Transverse colon (tissue), 4 donors: ENCODE measurements around the gene HHEX. TPM values are rescaled to one million over a fixed set of nuclear protein-coding genes. Genes with fewer than 3 reads are reported as not detected.
"Not testable (repeated sequence)": the region's sequence is repeated elsewhere in the genome, so short reads cannot be mapped to it uniquely, and the experiment has no call there.

ENCODE experiments used
- DNase-seq: peaks from one replicate; pipeline ENCODE4 v3.0.0-alpha.2; 2019
- H3K27ac ChIP-seq, 4 donors: fragments of 200-600 bp; sonication (generic); 2 replicates each; pipeline ENCODE4 v1.5.1; 2016 to 2018; ENCODE audit warnings: inconsistent platforms in 4 of 4
- H3K27me3 ChIP-seq: fragments of 200-600 bp; sonication (generic); 2 replicates; pipeline ENCODE4 v1.5.1; 2017; ENCODE audit warnings: inconsistent platforms
- H3K36me3 ChIP-seq, 4 donors: fragments of 200-600 bp; sonication (generic); 2 replicates each; pipeline ENCODE4 v1.5.1; 2017 to 2019; ENCODE audit warnings: inconsistent platforms in 4 of 4
- H3K4me1 ChIP-seq, 4 donors: fragments of 200-600 bp; sonication (generic); 2 replicates each; pipeline ENCODE4 v1.5.1; 2017 to 2020; ENCODE audit warnings: inconsistent platforms in 4 of 4
- H3K4me3 ChIP-seq, 4 donors: fragments of 200-600 bp; sonication (generic); 1 replicate in 1 of 4; 2 replicates in 3 of 4; pipeline versions ENCODE4 v1.5.1 to v1.6.1; 2017 to 2019; ENCODE audit warnings: inconsistent platforms in 4 of 4
- H3K9me3 ChIP-seq, 2 donors: fragments of 200-600 bp; sonication (generic); 2 replicates each; pipeline ENCODE4 v1.5.1; 2017 to 2019; ENCODE audit warnings: inconsistent platforms in 2 of 2
- CTCF ChIP-seq, 5 experiments: fragments of 200-600 bp in 3 of 5; fragments of 450-650 bp in 2 of 5; sonication (generic) in 3 of 5; IDR thresholded peaks; 1 replicate in 2 of 5; 2 replicates in 3 of 5; pipeline ENCODE4 v1.5.1; 2016 to 2017; ENCODE audit warnings: antibody characterized with exemption in 5 of 5, inconsistent platforms in 3 of 5, mild to moderate bottlenecking in 2 of 5, moderate library complexity in 1 of 5
- EP300 ChIP-seq: sonication (generic); formaldehyde crosslinking; IDR thresholded peaks from one replicate; pipeline ENCODE4 v1.6.1; 2017; ENCODE audit warnings: antibody characterized with exemption, low read depth
- POLR2A ChIP-seq: fragments of 450-650 bp; IDR thresholded peaks from one replicate; pipeline ENCODE4 v1.6.1; 2016; ENCODE audit warnings: antibody characterized with exemption, mild to moderate bottlenecking, moderate library complexity
- POLR2AphosphoS5 ChIP-seq, 3 donors: sonication (generic); formaldehyde crosslinking; IDR thresholded peaks; one replicate each; pipeline ENCODE4 v1.6.1; 2016; ENCODE audit warnings: antibody characterized with exemption in 3 of 3
- WGBS, 2 donors: methylation state at CpG; one replicate each; pipeline ENCODE4 v1.1.5; 2018; ENCODE audit warnings: low coverage in 1 of 2; 5-methylcytosine and 5-hydroxymethylcytosine counted together
- in situ Hi-C, 4 donors: fragments of 200-750 bp; cut with MboI; loops; one replicate each; pipeline versions ENCODE4 v1.15.0 to v1.15.1; 2017; ENCODE audit warnings: low sequenced_read_pairs in 3 of 4, low pct_ligation_motif_present in 1 of 4, low pct_unique_long_range_greater_than_20kb in 1 of 4
- intact Hi-C: fragments of 100-400 bp; cut with DNase I; formaldehyde crosslinking; loops from one replicate; pipeline ENCODE4 v1.15.1; 2023; ENCODE audit warnings: low total_unique reads
- total RNA-seq, 4 donors: library from RNA; depleted of rRNA; stranded (reverse); fragments of >200 nt; gene quantifications; one replicate each; pipeline ENCODE4 v1.1.0, GENCODE V29; 2016

Gene HHEX
- total RNA-seq, result 1 to 10 TPM in 3 of 4 donors, under 1 TPM in 1; 0.80 to 7.9 (median 4.8) TPM

GRCh38 chr10:92689663-92690210 lies at the start of gene HHEX:
Gene HHEX, plus strand, starts transcription at chr10:92689955. Its CDS starts 32 bp downstream, at chr10:92689987.
- intact Hi-C loops (no loop called here), in situ Hi-C loops (no loop called here)
- TF ChIP-seq POLR2AphosphoS5 (IDR thresholded peaks at IDR 0.05) (no peak), EP300 (no peak), CTCF (IDR thresholded peaks at IDR 0.05) (no peak), POLR2A (no peak)
- WGBS, 2 donors, result 1% methylated on average over 37 of the region's 79 CpGs; no CpG with 5 or more reads in 1 of the 2 donors
- H3K36me3 ChIP-seq, result no peaks in the 10 kb centered on the region
- H3K9me3 ChIP-seq, result peaks cover 0 to 5% of the 10 kb centered on the region in 2 donors
- peaks cover 66% of the 10 kb centered on the region for H3K27me3 ChIP-seq
- peak within 1 kb of the TSS; percentile 75 to 83 (median 79) for H3K27ac ChIP-seq
- peaks cover 0 to 31% (median 14%) of the 10 kb centered on the region in 4 donors for H3K4me1 ChIP-seq
- peak; percentile 63 for DNase-seq
- H3K4me3 ChIP-seq, result peak within 1 kb of the TSS; percentile 41 to 77 (median 74)

- no peak for DNase-seq
- intact Hi-C loops (no loop called here), in situ Hi-C loops (no loop called here)
Measured at GRCh38 chr10:92640107-92640506, 49.6 kb upstream of the HHEX start.

GRCh38 chr10:92641492-92641891 lies 48.3 kb upstream of the HHEX start:
- no peak overlapping the region for H3K27ac ChIP-seq
- no peaks in the 10 kb centered on the region for H3K9me3 ChIP-seq
- H3K36me3 ChIP-seq, result no peaks in the 10 kb centered on the region
- no peaks in the 10 kb centered on the region for H3K27me3 ChIP-seq
- WGBS, 2 donors, result 79 to 91% methylated on average over 1 of the region's 1 CpG
- intact Hi-C loops, result no loop called here
- no peaks in the 10 kb centered on the region for H3K4me1 ChIP-seq
- H3K4me3 ChIP-seq, result no peak overlapping the region
- in situ Hi-C loops, result no loop called here
- DNase-seq, result no peak
- TF ChIP-seq POLR2A (no peak), CTCF (IDR thresholded peaks at IDR 0.05) (no peak), EP300 (no peak), POLR2AphosphoS5 (IDR thresholded peaks at IDR 0.05) (no peak)

More at GRCh38 chr10:92640107-92640506, 49.6 kb upstream of the HHEX start:
- TF ChIP-seq POLR2A (no peak), POLR2AphosphoS5 (IDR thresholded peaks at IDR 0.05) (no peak), EP300 (no peak), CTCF (IDR thresholded peaks at IDR 0.05) (no peak)
- H3K36me3 ChIP-seq, result no peaks in the 10 kb centered on the region
- 88 to 93% methylated on average over 1 to 3 of the region's 3 CpGs for WGBS, 2 donors
- H3K4me3 ChIP-seq, result no peak overlapping the region
- H3K9me3 ChIP-seq, result no peaks in the 10 kb centered on the region
- no peaks in the 10 kb centered on the region for H3K27me3 ChIP-seq
- no peak overlapping the region for H3K27ac ChIP-seq
- H3K4me1 ChIP-seq, result no peaks in the 10 kb centered on the region

GRCh38 chr10:92644921-92645320 lies 44.8 kb upstream of the HHEX start:
- in situ Hi-C loops (no loop called here), intact Hi-C loops (no loop called here)
- H3K36me3 ChIP-seq, result no peaks in the 10 kb centered on the region
- no peak overlapping the region for H3K4me3 ChIP-seq
- no peaks in the 10 kb centered on the region for H3K4me1 ChIP-seq
- WGBS, 2 donors, result 88 to 98% methylated on average over 1 to 2 of the region's 2 CpGs
- H3K27ac ChIP-seq, result no peak overlapping the region
- no peaks in the 10 kb centered on the region for H3K9me3 ChIP-seq
- no peaks in the 10 kb centered on the region for H3K27me3 ChIP-seq
- TF ChIP-seq POLR2AphosphoS5 (IDR thresholded peaks at IDR 0.05), result no peak
- TF ChIP-seq EP300, result no peak
- no peak for TF ChIP-seq CTCF (IDR thresholded peaks at IDR 0.05)
- no peak for TF ChIP-seq POLR2A
- no peak for DNase-seq

GRCh38 chr10:92650864-92651263 lies 38.9 kb upstream of the HHEX start:
- H3K27ac ChIP-seq, in situ Hi-C loops, H3K36me3 ChIP-seq, H3K9me3 ChIP-seq, H3K4me3 ChIP-seq, H3K4me1 ChIP-seq, intact Hi-C loops, H3K27me3 ChIP-seq, DNase-seq: not testable (repeated sequence)
- 94 to 100% methylated on average over 3 of the region's 3 CpGs for WGBS, 2 donors
